HepG2 (cell line): ENCODE data around the gene TCF7L2. TPM values are rescaled to one million over a fixed set of nuclear protein-coding genes. Genes with fewer than 3 reads are reported as not detected.

Source experiments
- BCL6 ChIP-seq: IDR thresholded peaks from 2 replicates; pipeline ENCODE4 v1.6.1; 2016; ENCODE audit warnings: missing genetic modification reagents, missing compliant biosample characterization
- CBX2 ChIP-seq, 2 experiments: fragments of 200-600 bp in 1 of 2; sonication (generic); formaldehyde crosslinking in 1 of 2; IDR thresholded peaks; 2 replicates each; pipeline versions ENCODE4 v1.7.0 to v1.8.1; 2018 to 2022; ENCODE audit warnings: low read depth in 2 of 2, low read length in 1 of 2, mild to moderate bottlenecking in 1 of 2, missing genetic modification reagents in 1 of 2
- GTF2F1 ChIP-seq: fragments of 150-350 bp; IDR thresholded peaks from 2 replicates; pipeline ENCODE4 v1.6.1; 2014; ENCODE audit warnings: low read length
- GTF3A ChIP-seq: sonication (generic); formaldehyde crosslinking; conservative IDR thresholded peaks from 2 replicates; pipeline ENCODE4 v1.4.0; 2020; ENCODE audit warnings: mild to moderate bottlenecking, missing genetic modification reagents
- HNF4G ChIP-seq, 2 experiments: sonication (generic) in 1 of 2; formaldehyde crosslinking in 1 of 2; IDR thresholded peaks; 2 replicates each; pipeline versions ENCODE4 v1.4.0 to v1.6.1; 2011 to 2020; ENCODE audit warnings: borderline replicate concordance in 2 of 2, low read depth in 2 of 2, mild to moderate bottlenecking in 2 of 2, low read length in 1 of 2, missing genetic modification reagents in 1 of 2, moderate library complexity in 1 of 2
- MBD4 ChIP-seq: IDR thresholded peaks from 2 replicates; pipeline ENCODE4 v1.6.1; 2012; ENCODE audit warnings: low read length, inconsistent platforms, borderline replicate concordance
- NFYC ChIP-seq: IDR thresholded peaks from 2 replicates; pipeline ENCODE4 v1.6.1; 2016; ENCODE audit warnings: missing genetic modification reagents, missing compliant biosample characterization
- PHB2 ChIP-seq: fragments of 450-650 bp; IDR thresholded peaks from 2 replicates; pipeline ENCODE4 v1.6.1; 2018; ENCODE audit not compliant: partially characterized antibody
- RFXAP ChIP-seq: sonication (generic); formaldehyde crosslinking; IDR thresholded peaks from 2 replicates; pipeline ENCODE4 v1.4.0; 2020; ENCODE audit warnings: missing genetic modification reagents, borderline replicate concordance
- SKI ChIP-seq: fragments of 450-650 bp; IDR thresholded peaks from one replicate; pipeline ENCODE4 v1.6.1; 2018; ENCODE audit warnings: mild to moderate bottlenecking; ENCODE audit not compliant: partially characterized antibody
- SP1 ChIP-seq, 2 experiments: fragments of 450-650 bp in 1 of 2; sonication (generic) in 1 of 2; formaldehyde crosslinking in 1 of 2; IDR thresholded peaks; 2 replicates each; pipeline versions ENCODE4 v1.4.0 to v1.6.1; 2016 to 2020; ENCODE audit warnings: missing genetic modification reagents in 1 of 2
- SUZ12 ChIP-seq: fragments of 150-350 bp; IDR thresholded peaks from 2 replicates; pipeline ENCODE4 v1.6.1; 2014; ENCODE audit warnings: low read depth, low read length
- THAP11 ChIP-seq: IDR thresholded peaks from 2 replicates; pipeline ENCODE4 v1.6.1; 2016; ENCODE audit warnings: missing biosample characterization, missing genetic modification reagents
- ZFX ChIP-seq: sonication (generic); formaldehyde crosslinking; IDR thresholded peaks from 2 replicates; pipeline ENCODE4 v1.4.0; 2020; ENCODE audit warnings: mild to moderate bottlenecking, low read depth, missing genetic modification reagents, moderate library complexity
- ZNF230 ChIP-seq: sonication (generic); formaldehyde crosslinking; IDR thresholded peaks from 2 replicates; pipeline ENCODE4 v1.4.0; 2020; ENCODE audit warnings: mild to moderate bottlenecking, missing genetic modification reagents
- ZNF460 ChIP-seq: sonication (generic); formaldehyde crosslinking; IDR thresholded peaks from 2 replicates; pipeline ENCODE4 v1.5.1; 2020; ENCODE audit warnings: missing genetic modification reagents, mild to moderate bottlenecking, borderline replicate concordance
- ZNF510 ChIP-seq: sonication (generic); formaldehyde crosslinking; IDR thresholded peaks from 2 replicates; pipeline ENCODE4 v1.4.0; 2020; ENCODE audit warnings: low read depth, mild to moderate bottlenecking, missing genetic modification reagents
- ZNF549 ChIP-seq: sonication (generic); formaldehyde crosslinking; IDR thresholded peaks from 2 replicates; pipeline ENCODE4 v1.5.0; 2020; ENCODE audit warnings: missing genetic modification reagents
- polyA plus RNA-seq, 8 experiments: library from polyadenylated mRNA; depleted of rRNA in 3 of 8; stranded (reverse) in 7 of 8; unstranded in 1 of 8; fragments of >200 nt; fragmentation: Illumina TruSeq in 4 of 8; extraction: Trizol in 4 of 8; gene quantifications; 2 replicates each; pipeline versions ENCODE4 v1.2.1 to v1.2.3, GENCODE V29; 2011 to 2016; ENCODE audit warnings: low read depth in 4 of 8, missing spikeins in 1 of 8, mixed read lengths in 1 of 8; ENCODE audit not compliant: insufficient read depth in 1 of 8
- total RNA-seq, 5 experiments: library from RNA; depleted of rRNA; stranded (reverse); fragments of >200 nt; fragmentation: Illumina TruSeq; extraction: Trizol; gene quantifications; 2 replicates each; pipeline ENCODE4 v1.2.3, GENCODE V29; 2016; ENCODE audit warnings: low read depth in 1 of 5
- TF ChIP-seq, protein P1 (sequence below): sonication (generic); formaldehyde crosslinking; IDR thresholded peaks from 2 replicates; pipeline ENCODE4 v1.4.0; 2020; ENCODE audit warnings: missing genetic modification reagents
- TF ChIP-seq, protein P2 (sequence below): sonication (generic); formaldehyde crosslinking; IDR thresholded peaks from 2 replicates; pipeline ENCODE4 v1.9.0; 2021; ENCODE audit warnings: missing genetic modification reagents, mild to moderate bottlenecking, borderline replicate concordance
- TF ChIP-seq, protein P3 (sequence below): sonication (generic); formaldehyde crosslinking; IDR thresholded peaks from 2 replicates; pipeline ENCODE4 v1.5.1; 2020; ENCODE audit warnings: mild to moderate bottlenecking, missing genetic modification reagents, borderline replicate concordance
- TF ChIP-seq, protein P4 (sequence below): sonication (generic); formaldehyde crosslinking; IDR thresholded peaks from 2 replicates; pipeline ENCODE4 v1.4.0; 2020; ENCODE audit warnings: missing genetic modification reagents

TCF7L2 gene
- total and polyA plus RNA-seq, 2 of the 13 experiments (the other 11 are each of a cell fraction or from before 2014, with no cell fraction given), result 3.9 to 13.7 TPM

DNA sequence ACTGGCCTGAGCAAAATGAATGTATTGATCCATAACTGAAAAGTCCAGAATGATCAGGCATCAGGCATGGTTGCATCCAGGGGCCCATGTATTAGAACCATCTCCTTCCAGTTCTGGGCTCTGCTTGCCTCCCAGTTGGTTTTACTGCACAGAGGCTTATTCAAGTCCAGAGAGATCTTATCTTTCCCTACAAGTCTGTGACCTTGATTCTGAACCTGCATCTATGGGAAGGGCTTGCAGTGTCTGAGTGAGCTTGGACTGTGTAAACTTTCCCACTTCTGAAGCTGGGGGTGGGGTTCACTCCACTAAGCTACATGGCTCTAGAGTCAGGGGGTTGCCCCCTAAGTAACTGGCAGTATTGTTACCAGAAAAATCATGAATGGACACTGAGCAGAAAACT lies 136.2 kb downstream of the TCF7L2 start (continued):
- TF ChIP-seq MBD4 (no peak), GTF3A (no peak), ZFX (no peak), PHB2 (no peak), SKI (peak; percentile 95), RFXAP (CRISPR knock-in tag) (no peak), ZNF549 (CRISPR knock-in tag) (no peak), ZNF460 (no peak), HNF4G (IDR thresholded peaks at IDR 0.05; ENCODE audit: borderline replicate concordance, low read depth, low read length) (peak; percentile 20; the same call in 1 of the 2 replicates), HNF4G (CRISPR knock-in tag; IDR thresholded peaks at IDR 0.05; ENCODE audit: borderline replicate concordance, low read depth) (no peak), BCL6 (CRISPR knock-in tag) (peak; percentile 90), SP1 (IDR thresholded peaks at IDR 0.05) (no peak), SP1 (CRISPR knock-in tag; IDR thresholded peaks at IDR 0.05) (no peak), THAP11 (0 out of 2 replicates have a peak, but pooled peaks have one; percentile 24), ZNF510 (CRISPR knock-in tag) (no peak), ZNF230 (CRISPR knock-in tag) (no peak), GTF2F1 (no peak), CBX2 (IDR thresholded peaks at IDR 0.05; ENCODE audit: low read depth, low read length) (no peak), CBX2 (CRISPR knock-in tag; IDR thresholded peaks at IDR 0.05; ENCODE audit: low read depth) (no peak), NFYC (CRISPR knock-in tag) (no peak), SUZ12 (no peak)
- TF ChIP-seq, protein P1, sequence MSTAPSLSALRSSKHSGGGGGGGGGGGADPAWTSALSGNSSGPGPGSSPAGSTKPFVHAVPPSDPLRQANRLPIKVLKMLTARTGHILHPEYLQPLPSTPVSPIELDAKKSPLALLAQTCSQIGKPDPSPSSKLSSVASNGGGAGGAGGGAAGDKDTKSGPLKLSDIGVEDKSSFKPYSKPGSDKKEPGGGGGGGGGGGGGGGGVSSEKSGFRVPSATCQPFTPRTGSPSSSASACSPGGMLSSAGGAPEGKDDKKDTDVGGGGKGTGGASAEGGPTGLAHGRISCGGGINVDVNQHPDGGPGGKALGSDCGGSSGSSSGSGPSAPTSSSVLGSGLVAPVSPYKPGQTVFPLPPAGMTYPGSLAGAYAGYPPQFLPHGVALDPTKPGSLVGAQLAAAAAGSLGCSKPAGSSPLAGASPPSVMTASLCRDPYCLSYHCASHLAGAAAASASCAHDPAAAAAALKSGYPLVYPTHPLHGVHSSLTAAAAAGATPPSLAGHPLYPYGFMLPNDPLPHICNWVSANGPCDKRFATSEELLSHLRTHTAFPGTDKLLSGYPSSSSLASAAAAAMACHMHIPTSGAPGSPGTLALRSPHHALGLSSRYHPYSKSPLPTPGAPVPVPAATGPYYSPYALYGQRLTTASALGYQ (CRISPR knock-in tag), result no peak
- TF ChIP-seq, protein P2, sequence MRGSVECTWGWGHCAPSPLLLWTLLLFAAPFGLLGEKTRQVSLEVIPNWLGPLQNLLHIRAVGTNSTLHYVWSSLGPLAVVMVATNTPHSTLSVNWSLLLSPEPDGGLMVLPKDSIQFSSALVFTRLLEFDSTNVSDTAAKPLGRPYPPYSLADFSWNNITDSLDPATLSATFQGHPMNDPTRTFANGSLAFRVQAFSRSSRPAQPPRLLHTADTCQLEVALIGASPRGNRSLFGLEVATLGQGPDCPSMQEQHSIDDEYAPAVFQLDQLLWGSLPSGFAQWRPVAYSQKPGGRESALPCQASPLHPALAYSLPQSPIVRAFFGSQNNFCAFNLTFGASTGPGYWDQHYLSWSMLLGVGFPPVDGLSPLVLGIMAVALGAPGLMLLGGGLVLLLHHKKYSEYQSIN (CRISPR knock-in tag), result no peak
- TF ChIP-seq, protein P3, sequence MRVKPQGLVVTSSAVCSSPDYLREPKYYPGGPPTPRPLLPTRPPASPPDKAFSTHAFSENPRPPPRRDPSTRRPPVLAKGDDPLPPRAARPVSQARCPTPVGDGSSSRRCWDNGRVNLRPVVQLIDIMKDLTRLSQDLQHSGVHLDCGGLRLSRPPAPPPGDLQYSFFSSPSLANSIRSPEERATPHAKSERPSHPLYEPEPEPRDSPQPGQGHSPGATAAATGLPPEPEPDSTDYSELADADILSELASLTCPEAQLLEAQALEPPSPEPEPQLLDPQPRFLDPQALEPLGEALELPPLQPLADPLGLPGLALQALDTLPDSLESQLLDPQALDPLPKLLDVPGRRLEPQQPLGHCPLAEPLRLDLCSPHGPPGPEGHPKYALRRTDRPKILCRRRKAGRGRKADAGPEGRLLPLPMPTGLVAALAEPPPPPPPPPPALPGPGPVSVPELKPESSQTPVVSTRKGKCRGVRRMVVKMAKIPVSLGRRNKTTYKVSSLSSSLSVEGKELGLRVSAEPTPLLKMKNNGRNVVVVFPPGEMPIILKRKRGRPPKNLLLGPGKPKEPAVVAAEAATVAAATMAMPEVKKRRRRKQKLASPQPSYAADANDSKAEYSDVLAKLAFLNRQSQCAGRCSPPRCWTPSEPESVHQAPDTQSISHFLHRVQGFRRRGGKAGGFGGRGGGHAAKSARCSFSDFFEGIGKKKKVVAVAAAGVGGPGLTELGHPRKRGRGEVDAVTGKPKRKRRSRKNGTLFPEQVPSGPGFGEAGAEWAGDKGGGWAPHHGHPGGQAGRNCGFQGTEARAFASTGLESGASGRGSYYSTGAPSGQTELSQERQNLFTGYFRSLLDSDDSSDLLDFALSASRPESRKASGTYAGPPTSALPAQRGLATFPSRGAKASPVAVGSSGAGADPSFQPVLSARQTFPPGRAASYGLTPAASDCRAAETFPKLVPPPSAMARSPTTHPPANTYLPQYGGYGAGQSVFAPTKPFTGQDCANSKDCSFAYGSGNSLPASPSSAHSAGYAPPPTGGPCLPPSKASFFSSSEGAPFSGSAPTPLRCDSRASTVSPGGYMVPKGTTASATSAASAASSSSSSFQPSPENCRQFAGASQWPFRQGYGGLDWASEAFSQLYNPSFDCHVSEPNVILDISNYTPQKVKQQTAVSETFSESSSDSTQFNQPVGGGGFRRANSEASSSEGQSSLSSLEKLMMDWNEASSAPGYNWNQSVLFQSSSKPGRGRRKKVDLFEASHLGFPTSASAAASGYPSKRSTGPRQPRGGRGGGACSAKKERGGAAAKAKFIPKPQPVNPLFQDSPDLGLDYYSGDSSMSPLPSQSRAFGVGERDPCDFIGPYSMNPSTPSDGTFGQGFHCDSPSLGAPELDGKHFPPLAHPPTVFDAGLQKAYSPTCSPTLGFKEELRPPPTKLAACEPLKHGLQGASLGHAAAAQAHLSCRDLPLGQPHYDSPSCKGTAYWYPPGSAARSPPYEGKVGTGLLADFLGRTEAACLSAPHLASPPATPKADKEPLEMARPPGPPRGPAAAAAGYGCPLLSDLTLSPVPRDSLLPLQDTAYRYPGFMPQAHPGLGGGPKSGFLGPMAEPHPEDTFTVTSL, result no peak
- TF ChIP-seq, protein P4, sequence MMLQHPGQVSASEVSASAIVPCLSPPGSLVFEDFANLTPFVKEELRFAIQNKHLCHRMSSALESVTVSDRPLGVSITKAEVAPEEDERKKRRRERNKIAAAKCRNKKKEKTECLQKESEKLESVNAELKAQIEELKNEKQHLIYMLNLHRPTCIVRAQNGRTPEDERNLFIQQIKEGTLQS (CRISPR knock-in tag), result peak; percentile 70; the same call in 1 of the 2 replicates
